Head of caudate nucleus (tissue), 42 donors: ENCODE measurements around the gene ENO4.

Experiments used
- DNase-seq, 42 donors: peaks; one replicate each; pipeline versions ENCODE4 v3.0.0 to v3.0.0-alpha.2; 2020 to 2021; ENCODE audit warnings: mixed read lengths in 7 of 42
- intact Hi-C: fragments of 100-400 bp; cut with DNase I; formaldehyde crosslinking; loops from one replicate; pipeline ENCODE4 v1.15.0; 2022

The ENO4 gene, protein sequence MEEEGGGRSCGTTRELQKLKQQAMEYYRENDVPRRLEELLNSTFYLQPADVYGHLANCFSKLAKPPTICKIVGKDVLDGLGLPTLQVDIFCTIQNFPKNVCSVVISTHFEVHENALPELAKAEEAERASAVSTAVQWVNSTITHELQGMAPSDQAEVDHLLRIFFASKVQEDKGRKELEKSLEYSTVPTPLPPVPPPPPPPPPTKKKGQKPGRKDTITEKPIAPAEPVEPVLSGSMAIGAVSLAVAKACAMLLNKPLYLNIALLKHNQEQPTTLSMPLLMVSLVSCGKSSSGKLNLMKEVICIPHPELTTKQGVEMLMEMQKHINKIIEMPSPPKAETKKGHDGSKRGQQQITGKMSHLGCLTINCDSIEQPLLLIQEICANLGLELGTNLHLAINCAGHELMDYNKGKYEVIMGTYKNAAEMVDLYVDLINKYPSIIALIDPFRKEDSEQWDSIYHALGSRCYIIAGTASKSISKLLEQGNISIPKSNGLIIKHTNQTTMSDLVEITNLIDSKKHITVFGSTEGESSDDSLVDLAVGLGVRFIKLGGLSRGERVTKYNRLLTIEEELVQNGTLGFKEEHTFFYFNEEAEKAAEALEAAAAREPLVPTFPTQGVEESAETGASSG

DNA sequence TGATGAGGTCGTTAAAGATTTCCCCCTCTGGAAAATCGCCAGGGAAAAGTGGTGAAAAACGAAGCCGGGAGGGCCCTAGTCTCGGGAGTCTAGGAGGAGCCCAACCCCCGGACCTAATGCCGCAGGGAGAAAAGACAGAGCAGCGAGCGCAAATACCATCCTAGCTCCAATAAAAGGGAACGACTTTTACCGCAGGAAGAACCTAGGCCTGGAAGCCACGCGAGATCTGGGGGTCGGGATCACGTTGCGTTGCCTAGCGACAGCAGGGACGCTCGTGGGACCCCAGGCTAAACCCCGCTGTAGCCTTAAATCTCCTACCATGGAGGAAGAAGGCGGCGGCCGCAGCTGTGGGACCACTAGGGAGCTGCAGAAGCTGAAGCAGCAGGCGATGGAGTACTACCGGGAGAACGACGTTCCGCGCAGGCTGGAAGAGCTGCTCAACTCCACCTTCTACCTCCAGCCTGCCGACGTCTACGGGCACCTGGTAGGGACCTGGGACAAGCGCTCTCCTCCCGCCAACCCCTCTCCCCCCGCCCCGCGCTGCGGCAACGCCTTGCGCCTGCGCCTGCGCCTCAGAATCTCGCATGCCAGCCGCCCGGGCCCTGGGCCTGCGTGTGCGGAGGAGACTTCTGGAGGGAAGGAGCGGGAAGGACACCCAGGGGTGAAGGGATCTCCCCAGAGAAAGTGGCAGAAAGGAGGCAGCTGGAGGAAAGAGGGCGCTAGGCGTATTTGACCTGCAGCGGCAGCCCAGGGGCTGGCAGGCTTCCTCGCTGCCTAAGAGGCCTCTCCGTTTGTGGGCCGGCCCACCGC, at the start of gene ENO4:
ENO4 (plus strand) TSS at position 252 of the 810 bp plus-strand sequence; CDS start at position 320, 68 bp downstream.
- peak; percentile 53 to 94 (median 87) for DNase-seq
- intact Hi-C loops = no loop called here

GRCh38 chr10:116800286-116800929, 48.9 kb upstream of the ENO4 start:
- intact Hi-C loops = no loop called here
- peak in 2 of 42 donors; percentile 1 to 28 for DNase-seq

DNA sequence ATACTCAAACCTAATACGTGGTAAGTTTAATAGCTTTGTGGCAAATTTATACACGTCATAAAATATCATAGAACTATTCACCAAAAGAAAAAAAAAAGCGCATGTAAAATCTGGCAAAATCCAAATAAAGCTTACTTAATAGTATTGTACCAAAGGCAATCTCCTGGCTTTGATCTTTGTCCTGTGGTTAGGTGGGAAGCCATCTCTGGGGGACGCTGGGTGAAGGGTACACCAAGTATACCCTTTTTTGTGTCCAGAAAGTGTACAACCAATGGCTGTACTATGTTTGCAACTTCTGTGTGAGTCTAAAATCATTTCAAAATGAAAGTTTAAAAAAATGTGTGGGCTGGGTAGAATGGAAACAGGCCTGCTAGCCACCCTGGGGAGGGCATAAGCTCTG, 47.6 kb upstream of the ENO4 start:
- no peak for DNase-seq
- intact Hi-C loops = no loop called here

DNA sequence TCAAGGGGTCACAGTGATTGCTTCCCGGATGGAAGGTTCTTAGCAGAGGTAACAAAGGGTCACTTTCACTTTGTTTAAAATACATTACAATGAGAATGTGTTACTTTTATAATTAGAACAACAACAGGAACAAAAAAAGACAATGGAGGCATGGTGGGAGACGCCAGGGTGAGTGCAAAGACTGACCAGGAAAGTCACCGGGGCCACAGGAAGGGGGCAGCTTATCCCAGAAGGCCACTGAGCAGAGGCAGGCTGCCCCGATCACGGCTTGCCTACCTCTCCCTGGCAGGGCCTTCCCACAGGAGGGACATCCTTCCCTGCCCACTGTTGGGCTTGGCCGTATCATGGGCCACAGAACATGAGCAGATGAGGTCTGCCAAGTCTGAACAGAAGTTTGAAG, 46.8 kb upstream of the ENO4 start:
- intact Hi-C loops = no loop called here
- no peak for DNase-seq

- intact Hi-C loops = no loop called here
Measured at GRCh38 chr10:116802876-116803275, 46.4 kb upstream of the ENO4 start.

DNA sequence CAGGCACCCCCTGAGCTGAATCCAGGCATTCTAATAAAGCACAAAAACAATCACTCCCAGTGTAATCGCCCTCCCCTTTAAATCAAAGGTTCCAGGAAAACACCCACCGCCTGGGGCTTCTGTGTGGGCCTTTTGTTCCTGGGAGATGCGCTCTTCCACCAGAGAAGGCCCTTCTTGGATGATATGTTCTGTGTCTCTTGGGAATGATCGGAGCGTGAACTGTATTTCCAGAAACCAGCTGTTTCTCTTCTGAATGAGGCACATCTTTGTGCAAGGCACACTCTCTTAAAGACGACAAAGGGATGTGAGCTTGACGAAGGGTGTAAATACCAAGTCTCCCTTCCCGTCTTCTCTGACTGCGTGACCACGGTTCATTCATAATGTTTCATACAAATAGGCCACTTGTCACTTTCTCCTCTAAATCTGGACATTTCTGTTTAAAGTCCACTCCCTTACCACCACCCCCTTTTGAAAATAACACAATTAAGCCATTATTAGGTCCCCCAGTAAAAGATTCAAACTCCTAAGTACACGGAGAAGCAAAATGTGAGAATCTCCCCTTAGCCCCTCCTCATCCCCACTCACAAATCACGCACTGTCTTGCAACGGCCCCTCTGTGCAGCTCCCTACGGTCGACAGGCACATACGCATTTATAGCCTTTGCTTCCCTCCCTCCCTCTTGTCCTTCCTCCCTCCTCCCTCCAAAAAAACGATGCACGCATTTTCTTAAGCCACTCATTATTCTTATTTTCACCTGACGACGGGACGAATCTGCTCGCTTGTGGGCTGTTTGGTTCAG, 45.6 kb upstream of the ENO4 start:
- DNase-seq = no peak
- intact Hi-C loops = no loop called here

More at GRCh38 chr10:116802876-116803275, 46.4 kb upstream of the ENO4 start:
- DNase-seq = no peak

GRCh38 chr10:116808706-116809105, 40.6 kb upstream of the ENO4 start:
- DNase-seq = no peak
- intact Hi-C loops = no loop called here

- intact Hi-C loops = no loop called here
- peak in 8 of 42 donors; percentile 20 to 59 (median 44) for DNase-seq
Measured at GRCh38 chr10:116809483-116810119, 39.7 kb upstream of the ENO4 start.

DNA sequence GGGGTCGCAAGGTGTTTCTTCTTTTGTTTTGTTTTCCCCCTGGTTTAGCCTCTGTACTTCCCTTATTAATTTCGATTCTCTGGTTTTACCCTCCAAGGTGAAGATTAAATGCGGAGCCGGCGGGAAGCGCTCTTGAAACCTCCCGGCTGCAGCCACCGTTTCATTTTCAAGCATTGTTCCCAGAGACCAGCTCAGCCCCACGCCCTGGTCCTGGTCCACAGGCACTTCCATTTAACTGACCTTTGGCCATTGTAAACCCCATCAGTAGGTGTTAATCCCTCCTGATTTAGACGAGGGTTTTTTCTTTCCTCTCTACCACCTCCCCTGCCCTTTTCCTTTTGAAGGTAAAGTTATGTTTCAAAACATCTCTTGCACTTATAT, 39.2 kb upstream of the ENO4 start:
- DNase-seq = peak in 1 of 42 donors; percentile 32
- intact Hi-C loops = no loop called here

GRCh38 chr10:116810895-116811294, 38.4 kb upstream of the ENO4 start:
- intact Hi-C loops = no loop called here
- peak in 1 of 42 donors; percentile 1 for DNase-seq

DNA sequence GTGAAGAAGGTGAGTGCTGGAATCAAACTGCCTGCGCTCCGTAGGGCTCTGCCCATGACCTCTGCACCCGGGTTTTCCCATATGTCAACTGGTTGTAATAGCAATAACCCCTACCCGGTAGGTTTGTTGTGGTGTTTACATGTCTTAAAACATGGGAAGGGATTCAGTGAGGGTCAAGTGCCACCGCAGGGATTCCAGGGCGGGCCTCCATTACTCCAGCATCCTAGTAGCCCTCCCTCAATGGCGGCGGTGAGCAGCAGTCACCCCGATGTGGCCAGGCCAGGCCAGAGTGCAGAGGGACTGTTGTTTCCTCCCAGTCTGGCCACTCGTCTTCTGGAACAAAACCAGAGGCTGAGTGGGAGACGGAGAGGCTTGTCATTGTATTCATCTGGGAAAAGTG, 37.6 kb upstream of the ENO4 start:
- intact Hi-C loops = no loop called here
- no peak for DNase-seq

- no peak for DNase-seq
- intact Hi-C loops = no loop called here
Measured at GRCh38 chr10:116815641-116816415, 33.5 kb upstream of the ENO4 start.

DNA sequence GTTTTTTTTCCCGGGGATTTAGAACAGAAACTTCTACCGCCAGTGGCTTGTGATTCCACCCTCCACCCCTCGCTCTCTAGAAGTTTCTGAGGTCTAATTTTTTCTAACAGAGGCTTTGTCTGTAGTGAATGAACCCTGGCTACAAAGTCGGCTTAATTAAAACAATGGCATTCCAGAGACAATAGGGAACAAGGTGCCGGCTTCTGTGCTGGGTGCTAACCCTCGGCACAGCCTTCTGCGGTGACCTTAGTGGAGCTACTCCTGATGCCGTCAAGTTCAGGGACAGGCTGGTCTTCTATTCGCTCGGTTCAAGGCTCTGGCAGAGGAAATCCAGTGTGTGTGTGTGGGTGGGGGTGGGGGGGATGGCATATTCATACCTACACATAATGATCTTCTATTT, 32.1 kb upstream of the ENO4 start:
- DNase-seq = no peak
- intact Hi-C loops = no loop called here

- intact Hi-C loops = no loop called here
- peak in 1 of 42 donors; percentile 26 for DNase-seq
Measured at GRCh38 chr10:116817780-116818343, 31.4 kb upstream of the ENO4 start.

- peak in 2 of 42 donors; percentile 3 to 14 for DNase-seq
- intact Hi-C loops = no loop called here
Measured at GRCh38 chr10:116819999-116820677, 29.2 kb upstream of the ENO4 start.

DNA sequence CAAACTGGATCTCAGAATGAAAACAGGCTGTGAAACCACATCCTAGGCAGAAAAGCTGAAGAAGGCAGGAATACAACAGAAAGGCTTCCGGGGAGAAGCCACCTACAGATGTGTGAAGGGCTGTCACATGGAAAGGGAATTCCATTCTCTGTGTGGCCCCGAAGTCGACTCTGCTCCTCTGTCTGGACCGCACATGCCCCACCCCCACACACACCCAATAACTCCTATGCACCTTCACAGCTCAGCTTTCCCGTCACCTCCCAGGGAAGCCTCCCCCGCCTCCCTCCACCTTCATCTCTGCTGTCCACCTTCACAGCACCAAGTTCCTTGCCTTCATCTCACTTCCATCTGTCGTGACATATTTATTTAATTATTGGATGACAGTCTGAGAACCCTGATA, 23.4 kb upstream of the ENO4 start:
- DNase-seq = peak in 1 of 42 donors; percentile 38
- intact Hi-C loops = no loop called here
